A375 (cell line): ENCODE measurements around the gene CCDC183. TPM values are rescaled to one million over a fixed set of nuclear protein-coding genes. Genes with fewer than 3 reads are reported as not detected.

Experiments used
- small RNA-seq: library from RNA; depleted of rRNA; stranded (forward); fragments of <200 nt; gene quantifications from one replicate; pipeline ENCODE3, GENCODE V24; 2014
- total RNA-seq: library from RNA; depleted of rRNA; stranded (reverse); fragments of >200 nt; shearing (Covaris generic); gene quantifications from 2 replicates; pipeline ENCODE4 v1.2.3, GENCODE V29; 2014; rRNA removed

Gene CCDC183
- 0.13 TPM in 1 of 2 replicates, not detected in the other for total RNA-seq

GRCh38 chr9:136796238-136796774, at the start of gene CCDC183:
Gene CCDC183 (plus strand): TSS chr9:136796338. CDS start chr9:136796398, 60 bp downstream.

GRCh38 chr9:136748201-136748600, 47.9 kb upstream of the CCDC183 start, which contains the start of gene LCN6:
Gene LCN6 (minus strand): TSS chr9:136748525. CDS start chr9:136748483, 42 bp downstream.

GRCh38 chr9:136764301-136764891, 31.7 kb upstream of the CCDC183 start, which contains the start of gene LCN15:
Gene LCN15 (minus strand): TSS chr9:136764518. CDS start chr9:136764488, 30 bp downstream.

DNA sequence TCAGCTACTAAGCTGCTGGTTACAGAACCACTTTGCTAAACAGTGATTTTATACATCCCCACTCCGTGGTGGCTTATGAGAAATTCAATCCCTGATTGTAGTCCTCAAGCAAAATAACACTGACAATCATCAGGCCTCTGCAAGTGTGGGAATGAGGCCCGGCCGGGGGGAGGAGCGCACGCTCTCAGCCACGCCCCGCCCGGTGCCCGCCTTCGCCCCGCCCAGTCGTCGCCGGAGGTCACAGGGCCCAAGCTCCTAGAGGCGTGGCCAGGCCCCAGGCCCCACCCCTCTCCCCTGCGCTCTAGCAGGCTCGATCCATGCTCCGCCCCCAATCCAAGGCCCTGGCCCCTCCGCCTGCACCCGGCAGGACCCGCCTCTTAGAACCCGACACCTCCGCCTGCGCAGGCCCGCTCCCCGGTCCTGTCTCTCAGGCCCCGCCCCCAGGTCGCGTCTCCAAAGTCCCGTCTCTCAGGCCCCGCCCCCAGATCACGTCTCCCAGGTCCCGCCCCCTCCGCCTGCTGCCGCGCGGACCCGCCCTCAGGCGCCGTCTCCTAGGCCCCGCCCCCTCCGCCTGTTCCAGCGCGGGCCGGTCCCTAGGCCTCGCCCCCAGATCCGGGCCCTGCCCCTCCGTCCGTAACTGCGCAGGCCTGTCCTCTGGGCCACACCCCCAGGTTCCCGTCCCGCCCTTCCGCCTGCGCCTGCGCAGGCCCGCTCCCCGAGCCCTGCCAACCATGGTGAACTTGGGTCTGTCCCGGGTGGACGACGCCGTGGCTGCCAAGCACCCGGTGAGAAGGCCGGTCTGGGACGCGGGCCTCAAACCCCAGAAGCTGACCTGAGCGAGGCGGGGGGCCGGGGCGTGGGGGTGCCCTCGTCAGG, 5.3 kb upstream of the CCDC183 start, which contains the start of gene TMEM141:
Gene TMEM141 (plus strand): TSS at position 705 of the 876 bp plus-strand sequence. CDS start 27 bp downstream, at position 732.

GRCh38 chr9:136807281-136808074, 11.3 kb downstream of the CCDC183 start, which contains the start of gene RABL6:
Gene RABL6 (plus strand): TSS chr9:136807948. CDS start chr9:136808197, 249 bp downstream.

GRCh38 chr9:136842380-136842948, 46.3 kb downstream of the CCDC183 start, which contains the start of gene AJM1:
Gene AJM1 (plus strand): TSS chr9:136842478. CDS start chr9:136844415, 1,937 bp downstream.

DNA sequence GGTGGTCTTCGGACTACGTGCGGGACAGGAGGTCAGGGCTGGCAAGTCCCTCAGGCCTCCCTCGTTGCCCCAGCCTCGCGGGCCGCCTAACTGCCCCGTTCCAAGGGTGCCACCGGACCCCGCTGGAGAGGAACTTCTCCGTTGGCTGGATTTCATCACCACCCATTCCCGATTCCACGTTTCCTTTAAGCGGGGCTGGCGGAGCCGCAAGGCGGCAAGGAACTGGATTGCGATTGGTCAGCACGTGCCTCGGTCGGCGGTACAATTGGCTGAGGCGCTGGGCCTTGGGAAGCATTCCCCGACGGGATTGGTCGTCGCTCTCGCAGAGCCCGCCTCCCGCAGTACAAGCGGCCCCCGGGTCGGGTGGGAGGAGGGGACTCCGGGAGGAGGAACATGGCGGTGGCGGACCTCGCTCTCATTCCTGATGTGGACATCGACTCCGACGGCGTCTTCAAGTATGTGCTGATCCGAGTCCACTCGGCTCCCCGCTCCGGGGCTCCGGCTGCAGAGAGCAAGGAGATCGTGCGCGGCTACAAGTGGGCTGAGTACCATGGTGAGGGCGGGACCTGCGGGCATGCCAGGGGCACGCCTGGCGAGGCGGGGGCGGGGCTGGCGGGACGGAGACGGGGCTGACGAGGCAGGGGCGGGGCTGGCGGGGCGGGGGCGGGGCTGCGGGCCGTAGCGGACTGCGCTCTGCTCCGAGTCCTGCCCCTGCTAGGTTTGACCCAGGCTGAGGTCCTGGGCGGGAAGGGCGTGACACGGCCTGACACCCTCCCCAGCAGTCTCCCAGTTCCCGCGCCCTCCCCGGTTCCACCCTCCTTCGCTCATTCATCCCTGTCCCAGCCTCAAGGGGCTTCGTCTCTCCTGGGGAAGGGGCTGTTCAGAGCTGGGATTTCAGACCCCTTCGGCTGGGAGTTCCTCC, 53.2 kb downstream of the CCDC183 start, which contains the start of gene PHPT1:
Gene PHPT1 (plus strand): TSS at position 372 of the 922 bp plus-strand sequence. CDS start 22 bp downstream, at position 394.

DNA sequence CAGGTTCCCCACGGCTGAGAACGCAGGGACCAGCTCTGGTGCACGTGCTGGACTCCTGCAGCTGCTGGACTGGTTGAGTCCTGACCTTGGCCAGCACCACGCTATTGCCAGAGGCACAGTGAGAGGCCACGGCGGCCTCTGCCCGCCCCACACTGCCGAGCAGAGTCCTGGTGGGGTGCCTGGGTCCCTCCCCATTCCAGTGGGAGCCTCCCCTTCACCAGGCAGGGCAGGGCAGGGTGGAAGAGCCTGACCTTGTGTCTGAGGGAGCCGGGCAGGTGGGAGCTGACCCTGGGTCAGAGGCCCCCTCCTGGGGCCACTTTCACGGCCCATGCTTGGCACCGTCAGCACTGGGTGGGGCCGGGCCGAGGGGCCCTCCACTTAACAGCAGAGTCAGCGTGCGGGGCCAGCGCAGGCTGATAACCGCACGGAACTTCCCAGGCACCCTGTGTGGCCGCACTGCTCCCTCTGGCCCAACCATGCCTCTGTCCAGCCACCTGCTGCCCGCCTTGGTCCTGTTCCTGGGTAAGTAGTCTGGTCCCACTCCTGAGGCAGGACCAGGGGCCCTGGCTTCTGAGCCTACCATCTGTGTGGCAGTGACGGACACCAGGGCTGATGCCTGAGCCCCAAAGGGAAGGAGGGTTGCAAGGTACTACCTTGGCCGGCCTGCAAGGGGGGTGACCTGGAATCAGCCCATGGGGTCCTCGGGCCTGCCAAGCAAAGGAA, 56.0 kb downstream of the CCDC183 start, which contains the start of gene MAMDC4:
Gene MAMDC4 (plus strand): TSS at position 406 of the 723 bp plus-strand sequence. CDS start 71 bp downstream, at position 477.

Small RNA genes lying within 50 kb of the gene (small RNA-seq; reads per million reads assigned to genes)
- gene AL355987.2: not detected
- gene ATP6V1G1P3: not detected
- not detected for gene MIR4292
- gene MIR6722: not detected

Other genes starting within 250 kb of the CCDC183 start
- 21.5 and 22.0 TPM in 2 replicates for gene EGFL7, start 133.4 kb upstream of the CCDC183 start, total RNA-seq
- gene AGPAT2, start 108.9 kb upstream of the CCDC183 start, total RNA-seq: 56.8 and 57.1 TPM in 2 replicates
- gene DIPK1B, start 83.8 kb upstream of the CCDC183 start, total RNA-seq: 12.7 and 16.4 TPM in 2 replicates
- 0.15 TPM in 1 of 2 replicates, not detected in the other for gene LCN10, start 53.4 kb upstream of the CCDC183 start, total RNA-seq
- not detected in 2 replicates for gene LCN6, start 47.8 kb upstream of the CCDC183 start, total RNA-seq
- not detected in 2 replicates for gene LCN8, start 38.1 kb upstream of the CCDC183 start, total RNA-seq
- not detected in 2 replicates for gene LCN15, start 31.8 kb upstream of the CCDC183 start, total RNA-seq
- gene TMEM141, start 5.0 kb upstream of the CCDC183 start, total RNA-seq: 97.1 and 113 TPM in 2 replicates
- 57.9 and 69.5 TPM in 2 replicates for gene RABL6, start 11.6 kb downstream of the CCDC183 start, total RNA-seq
- 3.0 and 4.7 TPM in 2 replicates for gene AJM1, start 46.1 kb downstream of the CCDC183 start, total RNA-seq
- gene PHPT1, start 53.1 kb downstream of the CCDC183 start, total RNA-seq: 153 and 181 TPM in 2 replicates
- 3.6 TPM in 2 replicates for gene MAMDC4, start 56.0 kb downstream of the CCDC183 start, total RNA-seq
- gene EDF1, start 70.0 kb downstream of the CCDC183 start, total RNA-seq: 542 and 544 TPM in 2 replicates
- gene TRAF2, start 90.2 kb downstream of the CCDC183 start, total RNA-seq: 17.4 and 23.1 TPM in 2 replicates
- 108 and 131 TPM in 2 replicates for gene FBXW5, start 148.4 kb downstream of the CCDC183 start, total RNA-seq
- gene C8G, start 148.9 kb downstream of the CCDC183 start, total RNA-seq: not detected in 2 replicates
- 1.1 TPM in 1 of 2 replicates, not detected in the other for gene LCN12, start 155.9 kb downstream of the CCDC183 start, total RNA-seq
- gene PTGDS, start 181.2 kb downstream of the CCDC183 start, total RNA-seq: 1.4 TPM in 1 of 2 replicates, not detected in the other
- not detected in 2 replicates for gene LCNL1, start 186.7 kb downstream of the CCDC183 start, total RNA-seq
- gene PAXX, start 196.1 kb downstream of the CCDC183 start, total RNA-seq: 93.9 and 103 TPM in 2 replicates
- gene CLIC3, start 200.2 kb downstream of the CCDC183 start, total RNA-seq: 0.19 TPM in 1 of 2 replicates, not detected in the other
- gene ABCA2, start 231.9 kb downstream of the CCDC183 start, total RNA-seq: 14.3 and 21.6 TPM in 2 replicates
- not detected in 2 replicates for gene FUT7, start 235.8 kb downstream of the CCDC183 start, total RNA-seq
- 20.1 and 25.3 TPM in 2 replicates for gene NPDC1, start 249.8 kb downstream of the CCDC183 start, total RNA-seq